Spleen (tissue), 7 donors: Measurements from ENCODE around the gene NOXRED1.

Source experiments
- POLR2A ChIP-seq, 3 donors: fragments of 450-650 bp; IDR thresholded peaks; one replicate each; pipeline ENCODE4 v1.5.1; 2017; ENCODE audit warnings: antibody characterized with exemption in 3 of 3, mild to moderate bottlenecking in 1 of 3
- POLR2AphosphoS5 ChIP-seq, 3 donors: sonication (generic); formaldehyde crosslinking; IDR thresholded peaks; one replicate each; pipeline ENCODE4 v1.5.1; 2017; ENCODE audit warnings: antibody characterized with exemption in 3 of 3
- TF ChIP-seq, protein P1 (sequence below), 11 experiments: fragments of 200-600 bp in 7 of 11; fragments of 450-650 bp in 4 of 11; sonication (generic) in 4 of 11; IDR thresholded peaks in 8 of 11; conservative IDR thresholded peaks in 3 of 11; 1 replicate in 7 of 11; 2 replicates in 4 of 11; pipeline versions ENCODE4 v1.4.0 to v1.8.0; 2016 to 2021; ENCODE audit warnings: antibody characterized with exemption in 11 of 11, inconsistent platforms in 4 of 11, mild to moderate bottlenecking in 1 of 11
- donor health status: DM: no; HTN: no; CAD: no; lungs with moderate emphysema.
- donor health status: DM: no; HTN: no; CAD: no.
- donor health status: DM: no; HTN: no; CAD: no.

DNA sequence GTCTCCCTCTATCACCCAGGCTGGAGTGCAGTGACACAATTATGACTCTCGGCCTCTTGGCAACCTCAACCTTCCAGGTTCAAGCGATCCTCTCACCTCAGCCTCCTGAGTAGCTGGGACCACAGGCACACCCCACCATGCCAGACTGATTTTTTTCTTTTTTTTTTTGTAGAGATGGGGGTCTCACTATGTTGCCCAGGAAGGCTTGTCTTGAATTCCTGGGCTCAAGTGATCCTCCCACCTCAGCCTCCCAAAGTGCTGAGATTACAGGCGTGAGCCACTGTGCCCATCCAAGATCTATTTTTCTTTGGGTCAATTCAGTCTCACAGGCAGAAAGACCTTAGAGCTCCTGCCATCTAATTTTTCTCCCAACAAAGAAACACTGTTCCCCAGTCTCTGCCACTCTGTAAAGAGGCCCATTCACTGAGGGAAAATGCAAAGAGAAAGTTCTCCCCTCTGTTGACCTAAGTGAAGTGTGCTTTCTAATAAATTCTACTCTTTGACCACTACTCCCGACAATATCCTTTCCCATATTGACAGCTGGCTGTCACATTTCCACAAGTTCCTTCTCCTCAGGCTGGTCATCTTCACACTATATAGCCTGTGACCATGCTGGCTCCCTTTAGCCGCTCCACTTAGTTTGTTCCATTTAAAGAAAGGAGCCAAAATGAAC, 69.7 kb downstream of the NOXRED1 start:
- TF ChIP-seq, protein P1, sequence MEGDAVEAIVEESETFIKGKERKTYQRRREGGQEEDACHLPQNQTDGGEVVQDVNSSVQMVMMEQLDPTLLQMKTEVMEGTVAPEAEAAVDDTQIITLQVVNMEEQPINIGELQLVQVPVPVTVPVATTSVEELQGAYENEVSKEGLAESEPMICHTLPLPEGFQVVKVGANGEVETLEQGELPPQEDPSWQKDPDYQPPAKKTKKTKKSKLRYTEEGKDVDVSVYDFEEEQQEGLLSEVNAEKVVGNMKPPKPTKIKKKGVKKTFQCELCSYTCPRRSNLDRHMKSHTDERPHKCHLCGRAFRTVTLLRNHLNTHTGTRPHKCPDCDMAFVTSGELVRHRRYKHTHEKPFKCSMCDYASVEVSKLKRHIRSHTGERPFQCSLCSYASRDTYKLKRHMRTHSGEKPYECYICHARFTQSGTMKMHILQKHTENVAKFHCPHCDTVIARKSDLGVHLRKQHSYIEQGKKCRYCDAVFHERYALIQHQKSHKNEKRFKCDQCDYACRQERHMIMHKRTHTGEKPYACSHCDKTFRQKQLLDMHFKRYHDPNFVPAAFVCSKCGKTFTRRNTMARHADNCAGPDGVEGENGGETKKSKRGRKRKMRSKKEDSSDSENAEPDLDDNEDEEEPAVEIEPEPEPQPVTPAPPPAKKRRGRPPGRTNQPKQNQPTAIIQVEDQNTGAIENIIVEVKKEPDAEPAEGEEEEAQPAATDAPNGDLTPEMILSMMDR (IDR thresholded peaks at IDR 0.05 in 8 of 11, conservative IDR thresholded peaks at IDR 0.05 in 3 of 11): no peak
- TF ChIP-seq POLR2AphosphoS5 (IDR thresholded peaks at IDR 0.05) (no peak), POLR2A (IDR thresholded peaks at IDR 0.05) (no peak)
